Motor neuron (in vitro differentiated cells): ENCODE results near the gene RHOT1. TPM values are rescaled to one million over a fixed set of nuclear protein-coding genes. Genes with fewer than 3 reads are reported as not detected.

Experiments
- ATAC-seq, 8 experiments: fragments of 200-7000 bp; cut with Tn5 transposase; replicated peaks in 6 of 8; 2 replicates each; pipeline ENCODE4 v1.8.0; 2021; ENCODE audit warnings: mild to moderate bottlenecking in 8 of 8, moderate library complexity in 8 of 8
- H3K27ac ChIP-seq, 2 donors: fragments of 250-450 bp; sonication (Bioruptor Pico); 2 replicates each; pipeline ENCODE4 v1.9.0; 2021; ENCODE audit warnings: antibody characterized with exemption in 2 of 2, mild to moderate bottlenecking in 2 of 2, moderate library complexity in 1 of 2
- H3K4me1 ChIP-seq, 2 donors: fragments of 250-450 bp; sonication (Bioruptor Pico); replicated peaks in 1 of 2; 2 replicates each; pipeline ENCODE4 v1.6.1; 2021; ENCODE audit warnings: antibody characterized with exemption in 2 of 2, mild to moderate bottlenecking in 2 of 2, moderate library complexity in 1 of 2
- H3K4me3 ChIP-seq, 5 donors: fragments of 250-450 bp; sonication (Bioruptor Pico); 2 replicates each; pipeline ENCODE4 v1.9.0; 2021; ENCODE audit warnings: antibody characterized with exemption in 5 of 5, mild to moderate bottlenecking in 5 of 5, moderate library complexity in 4 of 5
- WGBS, 10 experiments: fragments of 450-650 bp; shearing (Covaris generic); methylation state at CpG; one replicate each; pipeline ENCODE4 v1.0.0; 2022; 5-methylcytosine and 5-hydroxymethylcytosine counted together
- in situ Hi-C, 9 experiments: fragments of 400-800 bp; cut with MboI; loops; one replicate each; pipeline ENCODE4 v1.15.0; 2021; ENCODE audit warnings: low sequenced_read_pairs in 9 of 9, low pct_unique_long_range_greater_than_20kb in 2 of 9; ENCODE audit not compliant: unreplicated experiment in 9 of 9
- total RNA-seq, 8 experiments: library from RNA; unstranded; fragments of 300-600 nt; gene quantifications; 2 replicates each; pipeline versions ENCODE4 v1.2.3 to v1.2.4, GENCODE V29; 2022

Gene RHOT1
- total RNA-seq, 8 experiments from 2014 or later, result 21.3 to 64.4 (median 52.9) TPM

- Histone ChIP-seq H3K27ac (no peak overlapping the region), H3K4me3 (no peak overlapping the region), H3K4me1 (peaks cover 35 to 44% of the 10 kb centered on the region in 2 donors)
- in situ Hi-C loops, result no loop called here
- 40 to 90% (median 75%) methylated on average over 2 to 10 of the region's 11 CpGs; no CpG with 5 or more reads in 2 of the 10 experiments for WGBS, 10 experiments
- no peak for ATAC-seq
Observed at GRCh38 chr17:32269377-32269776, 127.1 kb downstream of the RHOT1 start.

- Histone ChIP-seq H3K27ac (peak overlapping the region in 1 of 2 donors; percentile 20), H3K4me3 (no peak overlapping the region), H3K4me1 (peaks cover 48 to 57% of the 10 kb centered on the region in 2 donors)
- no peak for ATAC-seq
- WGBS, 10 experiments, result 61 to 100% (median 92%) methylated on average over 1 to 7 of the region's 8 CpGs; no CpG with 5 or more reads in 1 of the 10 experiments
- in situ Hi-C loops, result no loop called here
Observed at GRCh38 chr17:32271844-32272243, 129.5 kb downstream of the RHOT1 start.

- no peak overlapping the region for H3K4me3 ChIP-seq
- H3K4me1 ChIP-seq, result peaks cover 49 to 56% of the 10 kb centered on the region in 2 donors
- in situ Hi-C loops, result no loop called here
- 40 to 100% (median 68%) methylated on average over 1 to 3 of the region's 5 CpGs; no CpG with 5 or more reads in 2 of the 10 experiments for WGBS, 10 experiments
- peak overlapping the region; percentile 83 to 89 for H3K27ac ChIP-seq
- no peak for ATAC-seq
Observed at GRCh38 chr17:32274101-32274500, 131.8 kb downstream of the RHOT1 start.

DNA sequence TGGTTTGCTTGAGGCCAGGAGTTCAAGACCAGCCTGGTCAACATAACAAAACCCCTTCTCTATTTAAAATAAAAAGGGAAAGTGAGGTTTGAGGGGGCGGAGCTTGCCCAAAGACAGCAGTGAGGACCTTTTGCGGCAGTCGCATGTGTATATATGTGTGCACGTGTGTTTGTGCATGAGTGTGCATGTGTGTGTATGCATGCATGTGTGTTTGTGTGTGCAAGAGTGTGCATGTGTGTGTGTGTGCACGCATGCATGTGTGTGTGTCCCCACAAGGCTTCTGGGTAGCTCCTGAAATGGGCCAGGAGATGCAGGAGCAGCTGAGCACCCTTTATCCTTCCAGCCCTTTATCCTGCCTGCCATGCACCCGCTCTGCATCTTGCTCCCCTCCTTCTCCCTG lies 132.3 kb downstream of the RHOT1 start:
- peak overlapping the region in 1 of 5 donors; percentile 10 for H3K4me3 ChIP-seq
- in situ Hi-C loops, result no loop called here
- no peak for ATAC-seq
- 34 to 81% (median 60%) methylated on average over 1 to 3 of the region's 6 CpGs; no CpG with 5 or more reads in 6 of the 10 experiments for WGBS, 10 experiments
- peak overlapping the region; percentile 83 to 89 for H3K27ac ChIP-seq
- peaks cover 54 to 61% of the 10 kb centered on the region in 2 donors for H3K4me1 ChIP-seq

Other genes with a start within 250 kb of the RHOT1 start
- 10 to 100 TPM; 44.5 to 95.2 (median 60.3) TPM for gene UTP6, start 240.8 kb upstream of the RHOT1 start, total RNA-seq
- gene SUZ12, start 205.5 kb upstream of the RHOT1 start, total RNA-seq, result 10 to 100 TPM; 10.5 to 45.1 (median 14.3) TPM
- gene LRRC37B, start 135.1 kb upstream of the RHOT1 start, total RNA-seq, result 10 to 100 TPM in 7 of 8 experiments, 1 to 10 TPM in 1; 7.3 to 26.1 (median 20.4) TPM
- 100 to 1,000 TPM in 1 of 8 experiments, 10 to 100 TPM in 5, 1 to 10 TPM in 2; 3.2 to 142 (median 19.9) TPM for gene RHBDL3, start 123.3 kb downstream of the RHOT1 start, total RNA-seq
- gene C17orf75, start 199.7 kb downstream of the RHOT1 start, total RNA-seq, result 10 to 100 TPM; 12.3 to 41.5 (median 35.2) TPM
- gene ZNF207, start 207.7 kb downstream of the RHOT1 start, total RNA-seq, result 100 to 1,000 TPM in 7 of 8 experiments, 10 to 100 TPM in 1; 83.6 to 304 (median 143) TPM